GM13976 (cell line): Measurements from ENCODE around the gene SLC37A4.

Experiments
- DNase-seq: peaks from one replicate; pipeline ENCODE4 v3.0.0; 2012; ENCODE audit warnings: low spot score
- in situ Hi-C: fragments of 300-500 bp; cut with MboI; formaldehyde crosslinking; loops from one replicate; pipeline ENCODE4 v1.12.0; 2022; ENCODE audit warnings: low sequenced_read_pairs, mixed read lengths, inconsistent platforms; ENCODE audit not compliant: unreplicated experiment
- TF ChIP-seq, protein P1 (sequence below): IDR thresholded peaks from 2 replicates; pipeline ENCODE4 v1.5.1; 2012; ENCODE audit warnings: borderline replicate concordance, mild to moderate bottlenecking; ENCODE audit not compliant: insufficient read depth; ENCODE audit errors: extremely low read depth, missing control alignments, control extremely low read depth

The SLC37A4 gene

DNA sequence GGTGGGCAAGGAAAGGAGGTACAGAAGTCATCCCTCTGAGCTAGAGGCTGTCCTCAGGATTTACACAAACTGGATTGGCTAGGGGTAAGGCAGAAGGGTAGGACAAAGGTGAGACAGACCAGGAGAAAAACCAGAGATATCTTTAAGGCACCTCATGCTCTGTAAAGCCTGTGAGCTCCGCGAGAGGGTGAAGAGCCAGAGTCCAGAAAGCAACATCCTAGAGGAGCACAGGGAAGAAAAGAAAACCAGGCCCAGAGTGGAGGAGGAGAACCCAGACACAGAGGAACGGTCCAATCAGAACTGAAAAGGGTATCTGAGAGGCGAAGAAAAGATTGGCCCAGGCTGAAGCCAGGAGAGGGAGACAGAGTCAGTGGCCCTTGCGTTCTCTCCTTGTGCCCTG is 5.1 kb downstream of the SLC37A4 start:
- TF ChIP-seq, protein P1, sequence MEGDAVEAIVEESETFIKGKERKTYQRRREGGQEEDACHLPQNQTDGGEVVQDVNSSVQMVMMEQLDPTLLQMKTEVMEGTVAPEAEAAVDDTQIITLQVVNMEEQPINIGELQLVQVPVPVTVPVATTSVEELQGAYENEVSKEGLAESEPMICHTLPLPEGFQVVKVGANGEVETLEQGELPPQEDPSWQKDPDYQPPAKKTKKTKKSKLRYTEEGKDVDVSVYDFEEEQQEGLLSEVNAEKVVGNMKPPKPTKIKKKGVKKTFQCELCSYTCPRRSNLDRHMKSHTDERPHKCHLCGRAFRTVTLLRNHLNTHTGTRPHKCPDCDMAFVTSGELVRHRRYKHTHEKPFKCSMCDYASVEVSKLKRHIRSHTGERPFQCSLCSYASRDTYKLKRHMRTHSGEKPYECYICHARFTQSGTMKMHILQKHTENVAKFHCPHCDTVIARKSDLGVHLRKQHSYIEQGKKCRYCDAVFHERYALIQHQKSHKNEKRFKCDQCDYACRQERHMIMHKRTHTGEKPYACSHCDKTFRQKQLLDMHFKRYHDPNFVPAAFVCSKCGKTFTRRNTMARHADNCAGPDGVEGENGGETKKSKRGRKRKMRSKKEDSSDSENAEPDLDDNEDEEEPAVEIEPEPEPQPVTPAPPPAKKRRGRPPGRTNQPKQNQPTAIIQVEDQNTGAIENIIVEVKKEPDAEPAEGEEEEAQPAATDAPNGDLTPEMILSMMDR, result no peak
- DNase-seq, result peak; percentile 6
- in situ Hi-C loops, result no loop called here

DNA sequence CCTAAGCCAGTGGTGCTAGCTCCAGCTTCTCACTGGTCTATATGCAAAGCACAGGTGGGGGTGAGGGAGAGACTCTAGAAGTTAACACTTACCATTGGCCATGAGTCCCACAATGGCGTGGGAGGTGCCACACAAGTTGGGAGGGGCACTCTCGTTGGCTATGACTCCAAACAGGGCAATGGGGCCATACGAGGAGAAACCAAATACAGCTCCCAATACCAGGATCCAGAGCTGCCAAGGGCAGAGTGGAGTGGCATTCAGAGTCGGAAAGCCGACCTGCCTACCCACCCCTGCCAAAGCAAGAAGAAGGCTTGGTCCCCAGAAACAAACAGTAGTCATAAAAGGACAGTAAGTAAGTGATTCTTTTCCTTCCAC is 5.6 kb downstream of the SLC37A4 start:
- in situ Hi-C loops, result no loop called here
- DNase-seq, result peak; percentile 8
- TF ChIP-seq, protein P1, result no peak

DNA sequence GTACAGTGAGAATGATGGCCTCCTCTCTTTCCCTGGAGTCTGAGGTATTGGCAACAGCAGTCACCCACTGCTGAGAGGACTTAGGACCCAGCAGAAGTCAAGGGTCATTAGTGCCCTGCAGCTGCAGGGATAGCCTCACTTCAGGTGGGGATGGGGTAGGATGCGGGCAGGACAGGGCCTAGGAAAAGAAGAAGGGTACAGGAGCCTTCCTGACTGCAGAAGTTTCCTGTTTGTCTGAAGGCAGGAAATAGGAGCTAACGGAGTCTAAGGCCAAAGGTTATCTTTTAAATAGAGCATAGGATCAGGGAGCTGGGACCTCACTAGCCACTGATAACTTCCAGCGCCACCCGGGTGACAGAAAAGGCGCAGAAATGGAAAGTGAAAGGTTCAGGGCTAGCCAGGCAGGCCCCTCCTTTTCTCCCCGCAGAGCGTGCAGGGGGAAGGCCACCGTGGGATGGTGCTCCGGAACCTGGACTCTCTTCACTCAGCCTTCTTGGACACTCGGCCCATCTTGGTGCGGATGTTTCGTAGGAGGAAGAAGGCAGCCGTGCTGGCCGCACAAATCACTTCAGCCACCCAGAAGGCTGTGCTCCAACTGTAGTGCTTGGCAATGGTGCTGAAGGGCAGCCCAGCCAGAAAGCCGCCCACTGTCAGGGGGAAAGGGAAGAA is 6.1 kb downstream of the SLC37A4 start:
- in situ Hi-C loops, result no loop called here

DNA sequence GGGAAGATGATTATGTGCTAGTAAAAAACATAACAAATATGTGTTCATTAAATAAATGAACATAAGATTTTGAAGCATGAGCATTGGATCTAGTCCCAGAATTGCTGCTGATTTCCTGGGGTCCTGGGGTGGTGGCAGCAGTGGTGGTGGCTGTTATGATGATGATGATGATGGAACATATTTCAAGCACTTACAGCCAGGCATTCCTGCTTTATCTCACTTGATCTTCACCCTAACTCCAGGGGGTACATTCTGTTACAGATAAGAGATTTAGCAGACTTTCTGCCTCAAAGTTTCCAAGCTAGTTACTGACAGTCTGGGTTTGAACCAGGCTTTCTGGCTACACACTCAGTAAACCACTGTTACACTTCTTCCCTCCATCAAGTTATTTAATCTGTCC is 6.9 kb downstream of the SLC37A4 start:
- DNase-seq, result no peak
- in situ Hi-C loops, result no loop called here
- TF ChIP-seq, protein P1, result no peak

More for the DNA sequence above, 6.1 kb downstream of the SLC37A4 start:
- TF ChIP-seq, protein P1, result no peak
- peak; percentile 3 for DNase-seq

DNA sequence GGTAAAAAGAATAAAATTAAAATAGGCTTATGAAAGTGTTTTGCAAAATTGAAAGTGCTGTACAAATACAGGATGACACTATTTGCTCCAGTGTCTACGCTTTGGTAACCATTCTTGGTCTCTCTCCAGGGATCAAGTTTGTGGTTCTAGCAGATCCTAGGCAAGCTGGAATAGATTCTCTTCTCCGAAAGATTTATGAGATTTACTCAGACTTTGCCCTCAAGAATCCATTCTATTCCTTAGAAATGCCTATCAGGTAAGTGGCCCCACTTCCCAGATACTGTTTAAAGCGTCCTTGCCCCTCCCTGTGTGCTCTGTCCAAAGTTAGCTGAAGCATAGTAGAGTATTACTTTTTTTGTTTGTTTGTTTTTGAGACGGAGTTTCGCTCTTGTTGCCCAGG is 9.0 kb downstream of the SLC37A4 start:
- TF ChIP-seq, protein P1, result no peak
- no peak for DNase-seq
- in situ Hi-C loops, result no loop called here

DNA sequence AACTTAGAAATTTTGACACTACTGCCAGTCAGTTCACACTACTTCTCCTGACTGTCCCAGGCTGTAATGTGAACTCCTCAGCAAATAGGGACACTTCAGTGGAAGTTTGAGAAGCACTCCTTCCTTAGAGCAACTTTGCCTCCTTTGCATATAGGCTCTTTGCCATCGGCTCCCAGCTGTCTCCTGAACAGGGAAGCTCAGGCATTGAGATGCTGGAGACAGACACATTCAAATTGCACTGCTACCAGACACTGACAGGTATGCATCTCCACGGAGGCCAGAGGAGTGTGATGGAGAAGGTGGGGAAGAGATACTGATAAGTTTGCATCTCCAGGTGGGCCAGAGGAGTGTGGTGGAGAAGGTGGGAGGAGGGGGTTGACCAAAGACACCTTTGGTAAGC is 10.7 kb downstream of the SLC37A4 start:
- TF ChIP-seq, protein P1, result no peak
- DNase-seq, result peak; percentile 12
- in situ Hi-C loops, result no loop called here
